ENCODE measurements around the gene GRM5.
A peak's percentile ranks its signal among the peaks of the same experiment; 100 is the strongest.

GRM5 gene

GRCh38 chr11:88604260-88604659 is 461.5 kb downstream of the GRM5 start:
- DNase-seq: no peak

DNA sequence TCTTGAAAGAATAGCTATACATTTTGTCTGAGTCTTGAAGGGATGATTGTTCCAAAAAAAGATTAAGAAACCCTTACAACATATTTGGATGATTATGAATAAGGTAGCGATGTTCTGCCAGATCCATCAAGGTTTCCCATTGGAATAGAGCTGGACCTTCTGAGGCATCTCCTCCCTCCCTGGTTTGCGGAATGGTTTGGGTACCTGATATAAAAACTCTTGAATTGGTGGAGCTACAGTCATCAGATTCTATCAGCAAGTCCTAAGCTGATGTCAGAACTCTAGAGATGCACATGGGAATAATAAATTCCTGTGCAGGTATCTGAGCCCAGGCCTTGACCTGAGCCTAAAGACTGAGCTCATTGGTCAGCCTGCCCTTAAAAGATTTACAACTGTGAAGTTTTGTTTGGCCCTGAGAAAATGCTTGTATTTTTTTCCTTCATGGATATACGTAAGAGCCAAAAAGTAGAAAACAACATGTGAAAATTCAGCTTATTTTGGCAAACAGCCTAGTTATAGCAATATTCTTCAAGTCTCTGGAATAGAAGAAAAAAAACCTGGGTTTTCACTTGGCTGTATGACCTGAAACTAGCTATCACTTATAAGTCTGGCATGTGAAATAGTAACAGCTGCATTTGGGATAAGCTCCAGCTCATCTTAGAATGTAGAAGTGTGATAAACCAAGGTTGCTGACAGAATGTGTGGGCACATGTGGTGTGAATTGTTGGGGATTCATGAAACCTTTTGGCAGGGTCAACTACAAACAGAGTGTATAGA is 462.5 kb downstream of the GRM5 start:
- DNase-seq: no peak

GRCh38 chr11:88597387-88597786 is 468.4 kb downstream of the GRM5 start:
- DNase-seq: no peak

DNA sequence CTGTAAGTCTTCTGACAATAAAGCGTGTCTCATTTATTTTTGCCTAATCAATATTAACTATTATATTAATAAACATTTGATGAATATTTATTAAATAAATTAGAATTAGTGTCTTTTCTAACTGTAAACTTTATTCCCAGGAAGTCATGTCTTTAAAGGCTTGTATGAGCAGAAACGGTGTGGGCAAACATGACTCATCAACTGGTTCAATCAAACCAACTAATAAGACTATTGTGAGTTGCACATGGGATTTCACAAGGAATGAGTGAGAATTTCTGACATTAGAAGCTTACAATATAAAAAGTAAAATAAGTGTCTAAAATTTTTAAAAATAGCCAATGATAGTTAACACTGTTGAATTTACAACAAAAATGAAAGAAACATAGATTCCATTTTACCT is 469.0 kb downstream of the GRM5 start:
- no peak for DNase-seq

DNA sequence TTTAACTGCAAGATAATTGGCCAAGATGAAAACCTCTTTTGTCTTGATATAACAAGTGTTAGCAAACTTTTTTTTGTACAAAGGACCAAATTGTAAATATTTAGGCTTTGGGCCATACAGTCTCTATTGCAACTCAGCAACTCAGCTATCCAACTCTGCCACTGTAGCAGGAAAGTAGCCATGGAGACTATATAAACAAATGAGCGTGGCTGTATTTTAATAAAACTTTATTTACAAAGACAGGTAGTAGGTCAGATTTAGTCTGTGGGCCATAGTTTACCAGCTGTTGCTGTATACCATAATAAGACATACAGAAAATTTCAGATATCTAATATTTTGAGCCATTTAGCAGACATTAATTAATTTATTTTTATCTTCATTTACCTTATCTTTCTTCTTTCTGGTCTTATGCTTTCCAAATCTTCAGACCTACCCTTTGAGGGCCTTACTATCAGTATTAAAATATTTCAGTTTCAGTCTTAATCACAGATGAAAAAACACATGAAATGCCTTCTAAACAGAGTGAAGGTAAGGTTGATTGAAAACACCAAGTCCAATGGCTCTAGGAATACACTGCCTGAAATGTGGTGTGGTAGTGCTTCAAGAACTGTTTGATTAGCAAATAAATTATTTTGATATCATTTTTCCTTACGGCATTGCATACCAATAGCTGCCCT is 471.4 kb downstream of the GRM5 start:
- DNase-seq: no peak

DNA sequence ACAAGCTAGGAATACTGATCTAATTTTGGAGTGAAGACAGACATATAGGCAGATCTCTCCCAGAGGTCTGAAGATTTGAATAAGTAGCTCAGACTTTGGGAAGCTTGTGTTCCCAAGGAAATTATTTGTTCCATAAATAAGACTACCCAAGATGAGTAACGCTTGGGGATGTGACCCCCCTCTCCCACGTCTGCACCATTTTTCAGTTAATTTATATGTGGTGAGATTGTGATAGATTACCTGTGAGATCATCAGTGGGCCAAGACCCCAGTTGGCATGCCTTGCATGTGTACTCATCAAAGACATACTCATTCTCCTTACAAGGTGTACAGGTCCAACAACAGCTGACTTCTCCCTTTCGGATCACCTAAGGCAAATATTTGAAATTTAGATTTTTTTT is 475.4 kb downstream of the GRM5 start:
- DNase-seq: no peak

DNA sequence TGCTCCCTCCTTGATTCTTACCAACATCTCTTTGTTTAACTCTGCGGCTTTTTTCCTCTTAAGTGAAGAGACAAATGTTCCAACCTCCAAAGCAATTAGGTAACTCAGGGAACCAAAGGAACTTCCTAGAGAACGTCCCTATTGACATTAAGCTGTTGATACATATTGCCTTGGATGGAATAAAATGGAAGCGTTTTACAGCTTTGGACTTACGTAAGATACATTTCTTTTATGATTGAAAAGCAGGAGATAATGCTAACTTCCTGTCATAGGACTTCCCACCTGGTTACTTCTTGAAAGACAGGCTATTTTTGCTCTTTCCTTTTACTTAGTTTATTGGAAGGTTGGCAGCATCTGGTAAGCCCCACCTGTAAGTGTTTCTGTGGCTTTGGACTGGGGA is 482.5 kb downstream of the GRM5 start:
- no peak for DNase-seq

DNA sequence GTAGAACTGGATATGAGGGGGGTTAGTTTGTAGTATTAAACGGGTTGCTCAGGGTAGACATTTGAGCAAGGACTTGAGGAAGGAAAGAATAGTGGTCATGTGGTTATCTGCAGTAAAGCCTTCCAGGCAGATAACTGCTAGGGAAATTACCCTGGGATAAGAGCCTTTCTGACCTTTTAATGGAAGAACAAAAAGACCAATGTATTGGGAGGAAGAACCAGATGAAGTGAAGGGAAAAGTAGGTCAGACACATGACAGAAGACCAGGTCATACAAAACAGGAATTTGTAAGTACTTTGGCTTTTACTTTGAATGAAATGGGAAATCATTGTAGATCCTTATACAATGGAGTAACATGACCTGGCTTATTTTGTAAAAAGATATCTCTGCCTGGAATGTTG is 486.3 kb downstream of the GRM5 start:
- DNase-seq: no peak

DNA sequence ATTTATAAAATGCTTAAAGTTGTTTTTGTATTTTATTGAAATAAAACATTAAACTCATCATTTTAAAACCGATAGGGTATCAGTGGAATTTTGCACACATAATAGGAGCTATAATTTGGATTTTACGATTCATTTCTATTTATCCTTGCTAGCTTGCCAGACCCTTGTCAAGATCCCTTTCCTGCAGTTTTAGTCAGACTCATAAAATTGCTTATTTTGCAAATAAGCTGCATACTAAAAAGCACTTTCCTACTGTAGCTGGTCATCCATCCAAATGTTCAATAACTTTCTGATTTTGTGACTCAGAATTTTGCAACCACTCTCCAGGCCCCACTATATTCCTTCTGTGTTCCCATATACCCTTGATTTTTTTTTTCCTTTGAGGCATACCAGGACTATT is 489.0 kb downstream of the GRM5 start:
- DNase-seq: no peak

- DNase-seq: no peak
These were observed 489.9 kb downstream of the GRM5 start for GRCh38 chr11:88575916-88576315.

- no peak for DNase-seq
These were observed 496.4 kb downstream of the GRM5 start for GRCh38 chr11:88569342-88569741.

DNA sequence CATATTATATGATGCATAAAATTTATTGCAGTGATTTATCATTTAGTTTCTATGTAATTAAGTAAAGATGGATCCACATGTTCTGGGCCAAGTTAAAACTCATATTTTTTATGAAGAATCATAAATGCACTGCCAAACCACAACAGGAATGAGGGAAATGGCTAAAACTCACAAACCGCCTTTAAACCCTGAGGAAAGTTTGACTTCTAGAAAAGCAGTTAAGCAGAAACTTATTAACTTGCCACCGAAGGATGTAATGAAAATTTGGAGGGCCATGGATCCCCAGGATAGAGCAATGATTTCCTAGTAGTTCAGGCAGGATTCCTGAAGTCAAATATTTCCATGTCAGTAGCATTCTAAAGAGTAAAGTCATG is 510.0 kb downstream of the GRM5 start:
- DNase-seq: no peak

DNA sequence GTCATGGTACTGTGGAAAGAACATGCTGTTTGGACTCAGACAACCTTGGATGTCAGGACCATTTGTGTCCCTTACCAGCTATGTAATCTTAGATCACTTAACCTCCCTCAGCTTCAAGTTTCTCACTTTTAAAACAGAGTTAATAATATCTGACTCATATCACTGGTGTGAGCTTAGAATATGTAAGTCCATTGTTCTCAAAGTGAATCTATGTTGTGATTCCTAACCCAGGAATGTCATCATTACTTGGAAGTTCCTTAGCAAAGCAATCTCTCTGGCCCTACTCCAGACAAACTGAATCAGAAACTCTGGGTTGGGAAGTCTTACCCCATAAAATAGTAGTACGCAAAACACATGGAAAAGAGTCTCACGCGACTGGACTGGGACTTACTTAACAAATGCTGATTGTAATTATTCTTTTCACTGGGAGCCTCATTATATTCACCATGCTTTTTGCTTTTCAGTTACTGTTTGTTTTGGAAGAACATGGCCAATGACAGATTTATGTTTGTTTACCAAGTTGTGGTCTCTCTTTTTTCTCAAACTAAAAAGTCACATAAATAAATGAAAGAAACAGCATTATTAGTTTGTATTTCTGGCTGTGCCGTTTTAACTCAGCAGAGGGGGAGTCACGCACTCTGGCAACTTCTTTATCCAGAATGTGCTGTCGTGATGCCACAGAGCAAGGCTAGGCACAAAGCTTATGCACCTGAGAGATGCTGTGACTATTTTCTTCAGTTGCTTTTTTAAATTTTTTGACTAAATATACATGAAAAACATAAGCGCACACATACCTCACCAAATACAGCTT is 510.6 kb downstream of the GRM5 start:
- no peak for DNase-seq

GRCh38 chr11:88553204-88553603 is 512.6 kb downstream of the GRM5 start:
- no peak for DNase-seq

DNA sequence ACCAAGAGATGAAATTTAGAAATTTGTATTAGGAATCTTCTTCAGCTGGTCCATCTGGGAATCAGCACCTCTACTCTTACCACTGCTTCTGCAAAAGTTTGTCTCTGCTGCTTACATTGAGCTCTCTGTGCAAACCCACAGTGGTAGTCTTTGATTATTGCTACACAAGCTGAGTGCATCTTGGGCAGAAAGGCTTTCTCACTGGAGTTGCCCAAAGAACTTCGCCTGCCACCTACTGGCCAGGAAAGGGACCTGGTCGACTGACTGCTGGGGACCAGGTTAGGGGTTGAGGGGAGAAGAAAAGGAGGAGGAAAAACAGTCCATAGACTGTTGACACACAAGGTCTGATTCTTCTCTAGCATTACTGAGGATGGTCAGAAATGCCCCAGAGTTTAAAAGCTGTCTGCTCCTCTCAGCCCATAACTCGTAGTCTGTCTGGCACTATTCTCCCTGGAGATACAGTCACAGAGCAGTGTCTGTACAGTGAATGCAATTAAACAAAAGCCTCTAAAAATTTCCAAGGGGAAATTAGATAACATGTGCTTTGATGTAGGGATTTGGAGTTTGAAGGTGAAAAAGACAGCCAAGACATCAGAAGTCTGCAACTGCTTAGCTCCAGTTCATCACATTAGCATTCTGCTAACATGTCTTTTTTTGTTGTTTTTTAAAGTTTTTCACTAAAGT is 513.3 kb downstream of the GRM5 start:
- no peak for DNase-seq

DNA sequence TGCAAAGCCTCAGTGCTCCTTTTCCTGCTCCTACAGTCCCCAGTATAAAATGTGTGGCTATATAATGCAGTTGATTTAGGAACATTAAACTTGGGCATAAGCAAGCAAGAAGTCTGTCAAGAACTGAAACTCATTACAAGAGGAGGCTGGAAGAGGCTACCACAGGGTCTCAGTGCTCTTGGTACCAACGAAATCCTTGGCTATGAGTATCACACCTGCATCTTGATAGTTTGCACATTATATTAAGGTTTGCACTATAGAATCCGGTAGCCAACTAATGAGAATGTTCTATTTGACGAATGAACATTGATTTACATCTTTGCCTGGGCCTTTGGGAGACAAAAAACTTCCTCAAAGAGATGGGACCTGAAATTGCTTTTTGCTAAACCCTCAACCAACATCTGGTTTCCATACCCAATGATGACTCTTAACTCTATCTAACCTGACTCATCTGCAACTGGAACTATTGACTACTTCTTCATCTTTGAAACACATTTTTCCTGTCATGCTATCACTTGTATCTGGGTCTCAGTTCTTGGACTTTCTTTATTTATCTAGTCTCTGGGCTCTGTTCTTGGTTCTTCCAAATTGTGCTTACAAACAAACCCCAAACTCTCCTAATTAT is 521.0 kb downstream of the GRM5 start:
- DNase-seq: no peak

- peak; percentile 89 for DNase-seq
These were observed 521.7 kb downstream of the GRM5 start for GRCh38 chr11:88543902-88544655.

DNA sequence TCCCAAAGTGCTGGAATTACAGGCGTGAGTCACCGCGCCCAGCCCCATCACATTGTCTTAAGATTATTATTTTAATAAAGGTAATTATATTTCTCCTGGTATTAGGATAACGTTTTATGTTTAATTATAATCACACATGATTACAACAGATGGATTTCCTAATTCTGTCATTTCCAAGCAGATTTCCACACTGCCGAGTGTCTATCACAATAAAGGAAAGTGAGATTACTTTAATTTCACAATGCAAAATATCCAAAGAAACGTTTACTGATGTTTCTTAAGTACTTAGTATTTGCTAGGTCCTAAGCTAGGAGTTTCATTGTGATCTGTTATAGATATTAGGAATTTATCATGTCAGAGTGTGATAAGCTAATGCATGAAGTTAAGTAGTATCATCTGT is 524.8 kb downstream of the GRM5 start:
- no peak for DNase-seq

DNA sequence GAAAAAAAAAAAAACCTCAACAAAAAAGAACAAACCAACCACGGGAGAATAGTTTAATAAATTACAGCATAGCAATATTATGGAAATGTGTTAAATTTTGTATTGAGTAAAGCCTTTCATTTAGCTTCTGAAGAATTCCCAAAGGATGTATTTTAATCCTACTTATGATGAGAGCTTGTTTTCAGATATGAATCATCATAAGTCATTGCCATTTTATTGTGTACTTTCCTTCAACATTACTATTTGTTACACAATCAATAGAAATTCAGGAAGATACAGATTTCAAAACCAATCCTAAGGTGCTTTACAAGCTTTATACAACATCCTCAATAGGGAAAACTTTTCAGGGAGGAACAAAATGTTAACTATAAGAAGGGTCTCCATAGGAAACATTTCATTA is 527.7 kb downstream of the GRM5 start:
- DNase-seq: no peak

- no peak for DNase-seq
These were observed 528.2 kb downstream of the GRM5 start for GRCh38 chr11:88537613-88538012.

DNA sequence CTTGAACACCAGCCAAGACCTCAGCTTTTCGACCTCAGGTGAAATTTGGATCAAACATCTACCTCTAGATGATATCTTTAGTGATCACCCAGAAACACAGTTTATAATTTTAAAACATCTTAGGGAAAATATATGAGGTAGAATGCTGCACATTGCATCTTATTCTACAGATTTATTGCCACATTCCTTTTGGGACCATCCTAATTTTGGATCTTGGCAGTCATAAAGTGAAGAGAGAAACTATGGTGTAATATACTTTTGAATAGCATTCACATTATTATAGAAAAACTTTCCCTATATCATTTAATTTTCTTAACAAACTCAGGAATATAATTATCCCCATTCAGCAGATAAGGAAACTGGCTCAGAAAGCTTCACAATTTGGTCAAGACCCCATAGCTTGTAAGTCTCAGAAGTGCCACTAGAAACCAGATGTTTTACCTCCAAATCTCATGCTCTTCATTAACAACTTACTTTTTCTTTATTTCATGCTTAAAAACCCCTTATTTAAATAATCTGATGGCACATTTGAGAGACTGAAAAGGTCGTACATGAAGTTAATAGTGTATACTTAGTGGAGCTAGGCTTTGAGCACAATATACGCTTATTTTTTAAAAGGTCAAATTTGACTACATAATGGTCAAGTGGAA is 529.0 kb downstream of the GRM5 start:
- no peak for DNase-seq
